IMR-90 (cell line): ENCODE measurements around the gene HCFC1R1.

Experiments used
- CTCF ChIP-seq: conservative IDR thresholded peaks from 2 replicates; pipeline ENCODE4 v1.5.1; 2012; ENCODE audit warnings: mild to moderate bottlenecking, low read depth, low read length, improper control_type of control experiment
- MAZ ChIP-seq: IDR thresholded peaks from 2 replicates; pipeline ENCODE4 v1.6.1; 2012; ENCODE audit warnings: low read depth, mild to moderate bottlenecking, low read length, improper control_type of control experiment, moderate library complexity, borderline replicate concordance
- NFE2L2 ChIP-seq: fragments of 150-350 bp; IDR thresholded peaks from 2 replicates; pipeline ENCODE4 v1.6.1; 2016; ENCODE audit warnings: low read depth, mild to moderate bottlenecking, low read length
- POLR2A ChIP-seq: IDR thresholded peaks from 2 replicates; pipeline ENCODE4 v1.6.1; 2012; ENCODE audit warnings: mild to moderate bottlenecking, low read depth, low read length
- RAD21 ChIP-seq: IDR thresholded peaks from 2 replicates; pipeline ENCODE4 v1.6.1; 2012; ENCODE audit warnings: low read length, improper control_type of control experiment
- USF2 ChIP-seq: fragments of 150-350 bp; IDR thresholded peaks from 2 replicates; pipeline ENCODE4 v1.6.1; 2017; ENCODE audit warnings: mild to moderate bottlenecking, antibody characterized with exemption, low read length, low read depth

- TF ChIP-seq CTCF (no peak), NFE2L2 (no peak), POLR2A (no peak), USF2 (no peak), MAZ (no peak), RAD21 (no peak)
Observed at GRCh38 chr16:2985893-2986355, 37.8 kb downstream of the HCFC1R1 start.
